Measurements from ENCODE around the gene MRPL53. TPM values are rescaled to one million over a fixed set of nuclear protein-coding genes. Genes with fewer than 3 reads are reported as not detected.

MRPL53 gene
- total RNA-seq = 10 to 100 TPM; 72.5 to 83.1 TPM

DNA sequence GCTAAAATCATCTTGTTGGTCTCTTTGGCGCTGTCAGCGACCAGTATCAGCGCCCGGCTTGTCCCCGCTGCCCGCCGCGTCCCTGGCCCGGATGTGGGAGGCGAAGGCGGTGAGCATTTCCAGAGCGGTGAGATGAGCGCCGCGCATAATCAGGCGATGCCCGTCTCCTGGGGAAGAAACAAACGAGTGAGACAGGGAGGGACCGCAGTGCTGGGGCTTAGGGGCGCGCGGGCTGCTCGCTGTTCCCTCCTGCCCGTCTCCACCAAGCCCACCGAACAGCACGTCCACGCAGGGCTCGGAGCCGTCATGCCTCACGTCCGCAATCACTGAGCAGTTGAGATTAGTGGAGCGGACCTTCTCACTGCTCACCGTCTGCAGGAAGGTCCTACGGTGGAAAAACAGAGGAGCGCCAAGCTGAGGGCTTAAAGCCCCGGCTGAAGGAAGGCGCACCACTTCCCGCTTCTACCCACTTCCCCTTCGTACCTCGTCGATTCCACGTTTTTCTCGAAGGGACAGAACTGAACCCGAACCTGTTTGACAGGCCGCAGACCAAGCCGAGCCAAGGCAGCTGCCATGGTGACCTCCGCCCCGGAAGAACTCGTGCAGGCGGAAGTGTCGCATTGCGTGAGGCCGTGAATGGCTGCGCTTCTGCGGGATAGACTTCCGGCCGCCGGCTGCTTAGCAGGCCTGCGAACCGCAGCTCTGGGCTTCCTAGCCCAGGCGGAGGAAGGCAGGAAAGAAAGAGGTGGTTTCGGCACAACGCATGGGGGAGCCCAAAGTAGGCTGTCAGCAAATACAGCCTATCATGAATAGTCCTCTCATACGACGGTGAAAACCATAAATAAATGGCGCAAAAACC is at the start of gene MRPL53:
Gene MRPL53 (minus strand): TSS at position 595 of the 859 bp plus-strand sequence. CDS start 20 bp downstream, at position 575.
- H3K27me3 Mint-ChIP-seq = no peaks in the 10 kb centered on the region
- CTCF ChIA-PET = interaction anchor here (0.7 to 2.8 kb wide), 12 partner anchors 10 to 272 kb away, joined by 3 to 19 read pairs (median 4); partner anchors contain the start of genes CCDC142, TTC31 and WBP1
- peaks cover 34% of the 10 kb centered on the region for H3K4me1 Mint-ChIP-seq
- peak; percentile 97 for DNase-seq
- peaks cover 25% of the 10 kb centered on the region for H3K36me3 Mint-ChIP-seq (ENCODE audit: low read depth)
- peak within 1 kb of the TSS; percentile 91 for H3K4me3 Mint-ChIP-seq
- H3K27ac Mint-ChIP-seq = peak within 1 kb of the TSS; percentile 98
- POLR2A ChIA-PET = interaction anchor here (0.9 to 1.5 kb wide), 3 partner anchors 10 to 17 kb away, joined by 3 to 6 read pairs (median 5); partner anchors contain the start of genes INO80B and WBP1
- no peaks in the 10 kb centered on the region for H3K9me3 Mint-ChIP-seq

DNA sequence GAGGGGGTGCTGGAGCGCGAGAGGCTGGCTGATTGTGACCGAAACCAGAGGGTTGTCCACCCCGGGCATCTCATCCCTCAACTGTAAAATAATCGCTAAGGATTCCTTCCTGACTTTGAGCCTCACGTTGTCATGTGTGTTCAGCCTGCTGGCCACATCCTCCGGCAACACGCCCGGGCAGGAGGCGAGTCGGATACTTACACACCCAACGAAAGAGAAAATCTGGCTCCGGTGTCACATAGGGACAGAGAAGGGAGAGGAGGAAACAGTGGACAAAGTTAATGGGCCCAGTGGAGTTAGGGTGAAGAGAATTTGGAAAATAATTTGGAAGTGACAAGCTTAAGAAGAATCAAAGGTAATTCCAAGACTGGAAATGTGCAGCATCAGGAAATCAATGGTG is 44.2 kb upstream of the MRPL53 start:
- H3K4me1 Mint-ChIP-seq = peaks cover 30% of the 10 kb centered on the region
- ChIA-PET CTCF (interaction anchor here (1.2 to 2.0 kb wide), 5 partner anchors 10 to 22 kb away, joined by 3 to 6 read pairs (median 4); partner anchors contain the start of genes AUP1, DQX1 and HTRA2), POLR2A (no interaction called here)
- H3K36me3 Mint-ChIP-seq (ENCODE audit: low read depth) = peaks cover 10% of the 10 kb centered on the region
- H3K9me3 Mint-ChIP-seq = no peaks in the 10 kb centered on the region
- no peak for DNase-seq
- peaks cover 74% of the 10 kb centered on the region for H3K27me3 Mint-ChIP-seq
- no peak overlapping the region for H3K27ac Mint-ChIP-seq
- peak overlapping the region; percentile 55 for H3K4me3 Mint-ChIP-seq

DNA sequence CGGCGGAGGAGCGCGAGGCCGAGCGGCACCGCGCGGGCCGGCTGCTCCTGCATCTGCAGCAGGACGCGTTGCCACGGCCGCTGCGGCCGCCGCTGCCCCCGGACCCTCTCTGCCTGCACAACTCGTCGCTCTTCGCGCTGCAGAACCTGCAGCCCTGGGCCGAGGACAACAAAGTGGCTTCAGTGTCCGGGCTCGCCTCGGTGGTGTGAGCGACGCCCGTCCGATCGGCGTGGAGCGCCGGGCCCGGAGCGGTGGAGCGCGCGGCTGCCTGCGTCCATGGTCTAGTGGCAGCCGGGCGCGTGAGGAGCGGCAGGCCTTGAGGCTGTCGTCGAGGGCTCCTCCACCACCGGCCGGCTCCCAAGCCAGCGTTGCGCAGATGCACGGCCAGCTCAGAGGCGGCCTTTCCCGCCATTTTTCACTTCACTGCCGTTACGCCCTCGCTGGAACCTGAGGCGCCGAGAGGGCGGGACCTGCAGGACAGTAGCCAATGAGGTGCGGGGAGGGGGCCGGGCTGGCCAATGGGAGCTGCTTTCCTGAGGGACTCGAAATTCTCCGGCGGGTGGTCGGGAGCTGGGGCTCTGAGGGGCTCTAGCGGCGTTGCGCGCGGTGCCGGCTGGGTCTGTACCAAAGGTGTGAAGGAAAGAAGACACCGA is 43.6 kb upstream of the MRPL53 start:
- peak; percentile 73 for DNase-seq
- ChIA-PET POLR2A (no interaction called here), CTCF (interaction anchor here (0.6 to 2.0 kb wide), 5 partner anchors 12 to 58 kb away, joined by 3 to 6 read pairs (median 4); partner anchors contain the start of genes AUP1 and HTRA2)
- Mint-ChIP-seq H3K27me3 (peaks cover 79% of the 10 kb centered on the region), H3K9me3 (no peaks in the 10 kb centered on the region), H3K4me1 (peaks cover 32% of the 10 kb centered on the region), H3K27ac (peak overlapping the region; percentile 56), H3K4me3 (peak overlapping the region; percentile 55), H3K36me3 (ENCODE audit: low read depth) (peaks cover 10% of the 10 kb centered on the region)

DNA sequence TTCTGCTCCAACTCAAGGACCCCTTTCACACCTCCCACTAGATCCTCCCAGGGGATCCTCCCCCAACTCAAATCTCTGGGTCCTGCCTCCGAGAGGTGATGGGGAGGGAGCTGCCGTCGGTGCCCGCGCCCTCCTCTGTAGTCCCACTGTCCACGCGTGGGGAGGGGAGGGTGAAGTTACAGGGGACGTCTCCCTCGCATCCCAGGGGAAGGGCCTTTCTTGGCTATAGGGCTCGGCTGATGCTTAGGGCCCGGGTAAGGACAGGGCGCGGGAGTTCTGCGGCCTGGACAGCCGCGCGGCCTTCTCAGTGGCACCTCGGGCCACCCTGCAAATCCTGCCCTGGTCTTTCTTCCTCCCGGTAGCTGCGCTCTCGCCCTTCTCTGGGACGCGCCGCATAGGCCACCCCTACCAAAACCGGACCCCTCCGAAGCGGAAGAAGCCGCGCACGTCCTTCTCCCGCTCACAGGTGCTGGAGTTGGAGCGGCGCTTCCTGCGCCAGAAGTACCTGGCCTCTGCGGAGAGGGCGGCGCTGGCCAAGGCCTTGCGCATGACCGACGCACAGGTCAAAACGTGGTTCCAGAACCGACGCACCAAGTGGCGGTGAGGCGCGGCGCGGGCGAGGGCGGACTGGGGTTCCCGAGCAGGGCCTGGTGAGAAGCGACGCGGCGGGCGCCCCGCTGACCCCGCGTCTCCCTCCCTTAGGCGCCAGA is 42.9 kb upstream of the MRPL53 start:
- H3K27me3 Mint-ChIP-seq = peaks cover 81% of the 10 kb centered on the region

DNA sequence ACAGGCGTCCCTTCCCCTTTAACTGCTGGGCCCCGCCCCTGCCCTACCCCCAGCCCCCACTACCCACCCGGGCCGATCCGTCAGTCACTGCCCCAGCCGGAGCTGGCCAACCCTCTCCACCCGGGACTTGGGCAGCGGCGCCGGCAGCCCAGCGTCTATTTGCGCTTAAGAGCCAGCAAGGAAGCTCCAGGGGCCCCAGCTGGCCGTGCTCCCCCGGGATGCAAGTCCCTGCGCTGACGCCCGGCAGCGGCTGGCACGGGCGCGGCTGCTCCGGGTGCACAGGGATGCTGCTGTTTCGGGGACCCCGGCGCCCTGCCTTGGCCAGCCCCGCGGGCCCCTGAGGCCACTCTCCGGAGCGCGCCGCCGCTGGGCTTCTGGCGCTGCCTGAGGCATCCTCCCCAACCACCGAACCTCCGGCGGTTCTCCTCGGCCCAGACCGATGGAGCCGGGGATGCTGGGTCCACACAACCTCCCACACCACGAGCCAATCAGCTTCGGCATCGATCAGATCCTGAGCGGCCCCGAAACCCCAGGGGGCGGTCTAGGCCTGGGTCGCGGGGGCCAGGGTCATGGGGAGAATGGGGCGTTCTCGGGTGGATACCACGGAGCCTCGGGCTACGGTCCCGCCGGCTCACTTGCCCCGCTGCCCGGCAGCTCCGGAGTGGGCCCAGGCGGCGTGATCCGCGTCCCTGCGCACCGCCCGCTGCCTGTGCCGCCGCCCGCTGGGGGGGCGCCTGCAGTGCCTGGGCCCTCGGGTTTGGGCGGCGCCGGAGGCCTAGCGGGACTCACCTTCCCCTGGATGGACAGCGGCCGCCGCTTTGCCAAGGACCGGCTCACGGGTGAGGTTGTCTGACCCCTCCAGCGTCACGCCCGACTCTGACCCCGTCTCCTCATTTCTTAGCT is 42.1 kb upstream of the MRPL53 start, which contains the start of gene TLX2:
Gene TLX2 (plus strand): TSS at position 83 of the 903 bp plus-strand sequence. CDS start 357 bp downstream, at position 440.
- peaks cover 10% of the 10 kb centered on the region for H3K36me3 Mint-ChIP-seq (ENCODE audit: low read depth)

More for the DNA sequence above, 42.9 kb upstream of the MRPL53 start:
- Mint-ChIP-seq H3K9me3 (no peaks in the 10 kb centered on the region), H3K4me3 (peak overlapping the region; percentile 66), H3K4me1 (peaks cover 36% of the 10 kb centered on the region), H3K27ac (no peak overlapping the region), H3K36me3 (ENCODE audit: low read depth) (peaks cover 10% of the 10 kb centered on the region)
- no peak for DNase-seq
- ChIA-PET POLR2A (no interaction called here), CTCF (interaction anchor here (1.0 to 2.7 kb wide), 7 partner anchors 8 to 72 kb away, joined by 3 to 9 read pairs (median 4); partner anchors contain the start of genes AUP1 and HTRA2)

DNA sequence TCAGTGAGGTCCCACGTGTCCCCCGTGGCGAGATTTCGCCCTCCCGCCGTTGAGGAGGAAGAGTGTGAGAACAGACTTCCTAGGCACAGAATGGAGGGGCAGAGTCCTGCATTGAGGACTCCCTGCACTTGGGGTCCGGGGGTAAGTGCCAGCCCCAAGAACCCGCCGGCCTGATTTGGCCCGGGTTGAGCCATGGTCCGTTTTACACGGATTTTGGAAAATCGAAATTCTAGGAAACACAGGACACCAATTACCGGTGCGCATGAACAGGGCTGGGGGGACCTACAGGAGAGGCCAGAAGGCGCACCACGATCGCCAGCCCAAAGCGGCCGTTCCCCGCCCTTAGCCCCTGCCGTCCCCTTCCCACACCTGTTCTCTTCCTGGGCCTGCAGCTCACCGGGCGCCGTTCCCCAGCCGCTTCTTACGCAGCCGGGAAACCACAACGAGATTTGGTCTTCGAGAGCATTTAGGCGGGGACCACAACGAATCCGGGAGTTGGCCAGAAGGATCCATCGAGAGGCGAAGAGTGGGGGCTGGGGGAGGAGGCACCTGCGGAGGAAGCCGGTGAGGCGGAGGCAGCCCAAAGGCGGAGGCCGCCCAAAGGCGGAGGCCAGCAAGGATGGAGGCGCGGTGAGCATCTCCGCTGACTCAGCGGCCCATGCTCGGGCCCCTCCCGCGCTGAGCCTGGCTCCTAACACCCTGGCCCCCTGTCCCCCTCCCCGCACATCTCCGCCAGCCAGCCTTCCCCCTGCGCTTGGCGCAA is 41.3 kb upstream of the MRPL53 start:
- DNase-seq = peak; percentile 29
- ChIA-PET POLR2A (no interaction called here), CTCF (interaction anchor here (1.0 to 2.7 kb wide), 7 partner anchors 9 to 73 kb away, joined by 3 to 9 read pairs (median 4); no protein-coding TSS in a partner anchor)
- Mint-ChIP-seq H3K36me3 (ENCODE audit: low read depth) (peaks cover 10% of the 10 kb centered on the region), H3K4me1 (peaks cover 37% of the 10 kb centered on the region), H3K27me3 (peaks cover 70% of the 10 kb centered on the region), H3K27ac (no peak overlapping the region), H3K9me3 (no peaks in the 10 kb centered on the region), H3K4me3 (peak overlapping the region; percentile 41)

More for the DNA sequence above, 42.1 kb upstream of the MRPL53 start, which contains the start of gene TLX2:
- Mint-ChIP-seq H3K9me3 (no peaks in the 10 kb centered on the region), H3K4me3 (peak within 1 kb of the TSS; percentile 66), H3K4me1 (peaks cover 36% of the 10 kb centered on the region), H3K27me3 (peaks cover 78% of the 10 kb centered on the region), H3K27ac (no peak within 1 kb of the TSS)
- CTCF ChIA-PET = interaction anchor here (1.0 to 2.7 kb wide), 6 partner anchors 8 to 73 kb away, joined by 3 to 9 read pairs (median 4); no protein-coding TSS in a partner anchor
- POLR2A ChIA-PET = no interaction called here
- no peak for DNase-seq

DNA sequence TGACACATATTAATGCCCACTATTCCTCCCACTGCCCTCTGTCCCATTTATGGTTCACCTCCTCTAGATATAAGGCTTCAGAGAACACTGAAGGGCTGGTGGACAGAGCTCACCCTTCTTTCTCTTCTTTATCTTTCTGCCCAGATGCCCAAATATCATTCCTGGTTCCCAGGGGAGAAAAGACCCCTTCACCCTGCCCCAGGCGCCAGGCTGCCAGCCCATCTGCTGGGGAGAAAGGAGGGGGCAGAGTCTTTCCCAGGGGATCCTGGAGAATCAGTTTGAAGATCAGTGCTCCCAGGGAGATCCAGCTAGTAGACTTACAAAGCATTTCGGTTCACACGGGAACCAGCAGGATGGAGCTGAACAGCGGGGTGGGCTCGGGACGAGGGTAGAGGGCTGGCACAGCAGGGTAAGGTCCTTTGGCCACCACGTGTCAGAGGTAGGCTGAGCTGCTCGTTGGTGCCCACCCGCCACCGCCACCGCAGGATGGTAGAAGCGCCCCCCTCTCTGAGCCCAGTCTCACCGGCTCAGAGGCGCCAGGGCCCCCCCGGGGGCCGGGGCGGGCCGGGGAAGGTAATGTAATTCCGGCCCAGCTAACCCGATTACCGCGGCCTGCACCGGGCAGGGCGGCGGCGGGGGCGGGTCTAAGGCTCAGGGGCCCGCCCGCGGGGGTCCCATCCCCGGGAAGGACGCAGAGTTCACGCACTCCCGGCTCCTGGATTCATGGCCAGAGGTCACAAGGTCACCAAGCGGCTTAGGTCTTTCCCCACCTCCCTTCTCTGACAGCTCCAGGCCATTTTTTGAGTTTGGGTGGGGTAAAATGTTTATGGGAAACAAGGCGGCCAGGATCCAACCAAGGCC is 40.5 kb upstream of the MRPL53 start:
- no peaks in the 10 kb centered on the region for H3K9me3 Mint-ChIP-seq
- no peak for DNase-seq
- H3K27me3 Mint-ChIP-seq = peaks cover 64% of the 10 kb centered on the region
- H3K4me3 Mint-ChIP-seq = no peak overlapping the region
- CTCF ChIA-PET = interaction anchor here (0.8 to 2.7 kb wide), 6 partner anchors 9 to 73 kb away, joined by 3 to 9 read pairs (median 3); partner anchors contain the start of genes AUP1 and HTRA2
- H3K36me3 Mint-ChIP-seq (ENCODE audit: low read depth) = peaks cover 12% of the 10 kb centered on the region
- H3K4me1 Mint-ChIP-seq = peaks cover 45% of the 10 kb centered on the region
- no peak overlapping the region for H3K27ac Mint-ChIP-seq
- POLR2A ChIA-PET = no interaction called here

DNA sequence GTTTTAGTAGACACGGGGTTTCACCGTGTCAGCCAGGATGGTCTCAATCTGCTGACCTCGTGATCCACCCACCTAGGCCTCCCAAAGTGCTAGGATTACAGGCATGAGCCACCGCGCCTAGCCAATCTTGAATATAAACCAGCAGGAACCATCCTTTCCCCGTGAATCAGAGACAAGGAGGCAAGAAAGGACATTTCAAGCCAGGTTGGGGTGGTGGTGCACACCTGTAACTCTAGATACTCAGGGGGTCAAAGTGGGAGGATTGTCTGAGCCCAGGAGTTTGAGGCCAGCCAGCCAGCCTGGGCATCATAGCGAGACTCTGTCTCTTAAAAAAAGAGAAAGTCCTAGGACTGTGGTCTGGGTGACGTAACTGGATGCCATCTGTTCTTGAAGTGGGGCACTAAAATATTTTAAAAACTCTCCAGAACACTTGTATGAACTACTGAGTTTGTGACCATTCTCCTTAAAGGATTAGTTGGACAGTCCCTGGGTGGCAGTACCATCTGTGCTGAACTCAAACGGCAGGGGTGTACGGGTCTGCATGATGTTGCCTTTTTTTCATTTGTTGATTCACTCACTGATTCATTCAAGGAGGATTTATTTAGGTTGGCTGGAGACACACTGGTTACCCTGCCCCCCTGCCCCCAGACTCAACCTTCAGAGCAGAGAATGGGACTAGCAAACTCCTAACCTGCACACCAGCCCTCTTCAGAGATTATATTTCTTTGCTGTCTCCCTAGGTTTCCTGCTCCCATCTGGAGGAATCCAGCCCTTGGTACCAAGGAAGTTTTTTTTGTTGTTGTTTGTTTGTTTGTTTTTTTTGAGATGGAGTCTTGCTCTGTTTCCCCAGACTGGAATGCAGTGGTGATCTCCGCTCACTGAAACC is 38.9 kb upstream of the MRPL53 start:
- no peak overlapping the region for H3K27ac Mint-ChIP-seq
- H3K4me3 Mint-ChIP-seq = no peak overlapping the region
- DNase-seq = no peak
- H3K9me3 Mint-ChIP-seq = no peaks in the 10 kb centered on the region
- ChIA-PET CTCF (interaction anchor here (0.7 kb wide), 1 partner anchor 13 kb away, joined by 3 read pairs; no protein-coding TSS in a partner anchor), POLR2A (interaction anchor here (0.5 kb wide), 1 partner anchor 598 kb away, joined by 4 read pairs; no protein-coding TSS in a partner anchor)
- peaks cover 48% of the 10 kb centered on the region for H3K4me1 Mint-ChIP-seq
- H3K36me3 Mint-ChIP-seq (ENCODE audit: low read depth) = peaks cover 13% of the 10 kb centered on the region
- peaks cover 48% of the 10 kb centered on the region for H3K27me3 Mint-ChIP-seq

DNA sequence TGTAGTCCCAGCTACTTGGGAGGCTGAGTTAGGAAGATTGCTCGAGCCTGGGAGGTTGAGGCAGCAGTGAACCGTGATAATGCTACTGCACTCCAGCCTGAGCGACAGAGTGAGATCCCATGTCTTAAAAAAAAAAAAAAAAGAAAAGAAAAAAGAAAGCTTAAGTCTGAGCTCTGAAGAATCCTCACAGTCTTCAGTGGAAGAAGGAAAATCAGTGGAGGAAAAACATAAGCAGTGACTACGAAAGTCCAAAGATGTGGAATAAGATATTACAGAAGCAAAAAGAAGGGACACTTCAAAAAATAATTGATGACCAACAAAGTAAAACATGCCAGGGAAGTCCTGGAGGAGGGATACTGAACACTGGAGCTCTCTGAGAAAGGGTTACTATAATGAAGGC is 37.8 kb upstream of the MRPL53 start:
- Mint-ChIP-seq H3K27ac (no peak overlapping the region), H3K27me3 (peaks cover 41% of the 10 kb centered on the region), H3K4me3 (no peak overlapping the region), H3K4me1 (peaks cover 47% of the 10 kb centered on the region), H3K9me3 (no peaks in the 10 kb centered on the region), H3K36me3 (ENCODE audit: low read depth) (peaks cover 18% of the 10 kb centered on the region)
- DNase-seq = no peak
- ChIA-PET POLR2A (interaction anchor here (0.5 kb wide), 1 partner anchor 597 kb away, joined by 4 read pairs; no protein-coding TSS in a partner anchor), CTCF (interaction anchor here (0.6 to 2.4 kb wide), 6 partner anchors 9 to 274 kb away, joined by 3 to 10 read pairs (median 4); partner anchors contain the start of genes CCDC142 and TTC31)

Data from activated CD4-positive, alpha-beta T cell treated with anti-CD3 and anti-CD28 coated beads, Interleukin-2, amount 10 ng/mL, durations not matched to agents 7 days and 5 days (primary cell).